GM18508 (cell line): ENCODE results near the gene CRY2.
"Not testable (repeated sequence)": the region's sequence is repeated elsewhere in the genome, so short reads cannot be mapped to it uniquely, and the experiment has no call there.

Source experiments
- ATAC-seq: cut with Tn5 transposase; IDR thresholded peaks from one replicate; pipeline ENCODE4 v1.9.1; 2021; ENCODE audit warnings: moderate number of reproducible peaks; ENCODE audit not compliant: insufficient read depth, unreplicated experiment

CRY2 gene

DNA sequence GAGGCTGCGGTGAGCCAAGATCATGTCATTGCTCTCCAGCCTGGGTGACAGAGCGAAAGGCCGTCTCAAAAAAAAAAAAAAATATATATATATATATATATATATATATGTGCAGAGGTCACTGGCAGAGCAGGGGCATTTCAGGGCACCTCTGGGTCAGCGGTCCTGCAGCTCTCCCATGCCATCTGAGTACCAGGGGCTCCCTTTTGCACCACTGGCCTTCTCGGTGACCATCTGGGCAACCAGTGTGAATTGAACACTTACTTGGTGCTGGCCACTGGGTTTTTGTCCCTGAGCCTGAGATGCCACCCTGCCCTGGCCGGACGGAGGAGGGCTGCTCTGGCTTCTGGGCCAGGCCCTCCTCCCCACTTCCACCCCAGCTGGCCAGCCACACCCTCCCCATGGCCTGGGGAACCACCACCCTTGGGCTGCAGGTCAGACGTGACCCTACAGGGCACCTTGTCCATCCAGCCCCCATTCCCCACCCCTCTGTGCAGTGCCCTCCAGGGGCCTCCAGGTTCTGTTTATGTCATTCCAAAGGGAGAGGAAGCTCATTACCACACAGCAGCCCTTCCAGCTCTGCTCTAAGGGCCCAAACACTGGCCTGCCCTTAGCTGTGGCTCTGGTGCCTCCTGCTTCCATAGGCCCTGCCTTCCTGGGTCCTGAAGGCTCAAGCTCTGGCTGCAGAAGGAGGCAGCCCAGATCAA is 48.4 kb downstream of the CRY2 start:
- no peak for ATAC-seq

DNA sequence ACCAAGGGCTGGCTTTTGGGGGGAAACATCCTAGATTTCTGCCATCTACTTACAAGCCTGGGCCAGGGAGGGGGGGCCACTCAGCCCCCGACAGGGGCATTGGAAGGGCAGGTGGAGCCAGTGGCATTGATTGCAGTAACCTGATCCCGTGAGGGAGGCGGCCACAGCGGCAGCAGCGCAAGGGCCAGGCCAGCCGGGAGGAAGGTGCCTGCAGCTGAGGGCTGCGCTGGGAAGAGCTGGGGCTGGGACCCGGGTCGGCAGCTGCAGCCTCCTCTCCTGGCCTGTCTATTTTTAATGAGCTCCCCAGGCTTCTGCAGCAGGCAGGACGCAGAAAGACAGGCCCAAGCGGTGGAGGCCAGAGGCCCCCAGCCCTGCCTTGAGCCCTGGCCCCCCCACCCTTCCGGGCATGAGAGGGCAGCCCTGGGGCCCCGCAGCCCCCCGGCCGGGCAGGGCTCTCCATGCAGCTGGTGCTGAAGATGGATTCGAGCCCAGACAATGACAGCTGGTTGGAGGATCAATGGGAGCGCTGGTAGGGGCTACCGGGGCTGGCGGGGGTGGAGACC is 49.2 kb downstream of the CRY2 start:
- ATAC-seq = no peak

DNA sequence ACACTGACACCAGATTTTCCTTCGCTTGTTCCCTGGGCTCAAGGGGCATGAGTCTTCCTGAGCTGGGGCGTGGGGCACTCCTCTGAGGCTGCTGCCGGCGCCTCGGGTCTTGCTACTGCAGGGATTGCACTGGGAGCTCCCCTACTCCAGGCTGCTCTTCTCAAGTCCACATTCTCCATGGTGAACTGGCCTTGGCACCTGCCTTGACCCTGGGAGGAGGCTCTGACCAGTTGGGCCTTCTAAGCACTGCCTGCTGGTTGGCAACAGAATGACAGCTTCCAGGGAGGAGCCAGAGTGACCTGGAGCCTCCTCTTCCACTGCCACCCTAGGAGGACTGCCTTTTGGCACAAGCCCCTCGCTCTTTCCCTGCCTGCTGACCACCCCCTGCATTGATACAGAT is 50.3 kb downstream of the CRY2 start:
- no peak for ATAC-seq

DNA sequence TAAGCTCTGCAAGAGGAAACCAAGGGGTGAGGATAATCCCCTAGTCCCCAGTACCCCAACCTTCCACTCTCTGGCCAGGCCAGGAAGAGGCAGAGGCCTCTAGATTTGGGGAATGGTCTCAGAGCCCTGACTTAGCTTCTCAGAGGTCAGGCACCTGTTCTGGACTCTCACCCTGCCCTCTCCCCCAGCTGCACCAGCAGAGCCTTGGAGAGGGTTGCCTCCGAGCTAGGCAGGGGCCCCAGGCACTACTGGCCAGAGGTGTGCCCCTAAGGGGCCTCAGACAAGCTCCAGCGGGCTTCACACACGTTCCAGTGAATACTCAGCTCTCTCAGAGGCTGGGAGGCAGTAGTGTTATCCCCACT is 51.8 kb downstream of the CRY2 start:
- no peak for ATAC-seq

DNA sequence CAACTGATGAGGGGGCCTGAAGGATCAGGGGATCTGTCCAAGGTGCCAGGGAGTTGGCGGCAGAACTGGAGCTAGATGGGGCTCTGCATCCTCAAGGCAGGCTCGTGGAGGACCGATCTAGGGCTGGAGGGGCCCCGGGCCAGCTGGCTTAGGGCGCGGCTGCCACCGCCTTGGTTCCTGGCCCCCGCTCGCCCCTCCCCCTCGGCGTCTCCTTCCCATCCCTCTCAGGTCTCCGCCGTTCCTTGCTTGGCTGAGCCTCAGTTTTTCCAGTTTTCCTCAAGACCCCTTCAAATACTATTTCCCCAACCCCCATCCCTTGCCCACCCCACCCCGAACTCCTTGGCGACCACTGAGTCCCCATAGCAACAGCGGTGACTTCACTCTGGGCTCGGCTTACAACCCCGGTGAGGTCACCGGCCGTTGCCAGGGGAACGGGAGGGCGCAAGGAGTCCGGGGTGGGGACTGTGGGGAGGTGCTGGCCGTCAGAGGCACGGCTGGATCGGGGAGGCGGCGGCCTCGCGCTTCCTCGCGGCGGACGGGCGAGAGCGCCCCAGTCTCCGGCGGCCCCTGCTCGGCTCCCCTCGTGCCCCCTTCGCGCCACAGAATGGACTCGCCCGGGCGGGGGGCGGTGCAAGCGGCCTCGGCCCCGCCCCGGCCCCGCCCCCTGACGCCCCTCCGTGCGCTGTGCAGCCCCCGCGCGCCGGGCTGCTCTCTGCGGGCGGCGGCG is 52.3 kb downstream of the CRY2 start:
- no peak for ATAC-seq

DNA sequence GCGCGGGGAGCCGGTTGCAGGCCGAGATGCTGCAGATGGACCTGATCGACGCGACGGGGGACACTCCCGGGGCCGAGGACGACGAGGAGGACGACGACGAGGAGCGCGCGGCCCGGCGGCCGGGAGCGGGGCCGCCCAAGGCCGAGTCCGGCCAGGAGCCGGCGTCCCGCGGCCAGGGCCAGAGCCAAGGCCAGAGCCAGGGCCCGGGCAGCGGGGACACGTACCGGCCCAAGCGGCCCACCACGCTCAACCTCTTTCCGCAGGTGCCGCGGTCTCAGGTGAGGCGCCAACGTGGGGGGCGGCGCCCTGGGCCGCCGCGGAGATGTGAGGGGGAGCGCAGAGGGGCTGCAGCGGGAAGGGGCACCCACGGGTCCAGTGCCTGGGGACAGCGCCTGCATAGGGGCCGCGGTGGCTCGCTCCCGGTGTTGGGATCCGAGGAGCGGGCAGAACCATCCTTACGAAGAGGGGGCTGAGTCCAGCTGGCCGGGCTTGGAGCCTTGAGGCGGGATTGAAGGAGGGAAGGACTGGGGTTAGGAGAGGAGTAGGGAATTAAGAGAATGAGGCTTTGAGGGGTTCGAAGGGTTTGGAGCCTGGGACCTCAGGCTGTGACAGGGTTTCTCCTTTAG is 53.0 kb downstream of the CRY2 start:
- not testable (repeated sequence) for ATAC-seq

DNA sequence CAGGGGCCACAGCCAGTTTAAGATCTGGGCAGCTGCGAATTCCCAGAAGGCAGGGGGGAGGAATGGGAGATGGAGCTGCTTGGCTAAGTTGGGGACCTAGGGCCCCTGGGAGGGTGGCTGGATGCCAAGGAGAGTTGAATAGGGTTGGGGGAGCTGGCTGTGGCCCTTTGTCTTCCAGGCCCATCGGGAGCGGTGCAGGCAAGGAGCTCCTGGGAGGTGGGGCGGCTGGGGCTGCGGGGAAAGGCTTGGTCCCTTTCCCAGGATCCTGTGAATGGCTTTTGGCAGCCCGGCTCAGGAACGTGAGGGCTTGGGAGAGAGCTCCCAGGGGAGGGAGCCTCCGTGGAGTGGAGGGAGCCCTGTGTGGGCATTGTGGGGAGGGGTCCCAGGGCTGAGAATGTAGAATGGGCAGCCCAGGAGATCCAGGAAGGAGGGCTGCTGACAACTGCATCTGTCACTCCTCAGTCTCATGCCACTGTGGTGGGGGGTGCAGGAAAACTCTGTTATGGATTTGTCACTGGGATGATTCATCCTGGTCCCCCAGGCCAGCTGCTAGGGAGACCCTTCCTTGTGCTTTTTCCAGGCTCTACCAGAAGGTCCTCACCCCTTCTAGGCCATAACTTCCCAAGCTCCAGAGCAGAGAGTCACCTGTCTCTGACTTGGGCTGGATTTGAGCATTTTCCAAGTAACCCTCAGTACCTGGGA is 53.8 kb downstream of the CRY2 start:
- no peak for ATAC-seq

DNA sequence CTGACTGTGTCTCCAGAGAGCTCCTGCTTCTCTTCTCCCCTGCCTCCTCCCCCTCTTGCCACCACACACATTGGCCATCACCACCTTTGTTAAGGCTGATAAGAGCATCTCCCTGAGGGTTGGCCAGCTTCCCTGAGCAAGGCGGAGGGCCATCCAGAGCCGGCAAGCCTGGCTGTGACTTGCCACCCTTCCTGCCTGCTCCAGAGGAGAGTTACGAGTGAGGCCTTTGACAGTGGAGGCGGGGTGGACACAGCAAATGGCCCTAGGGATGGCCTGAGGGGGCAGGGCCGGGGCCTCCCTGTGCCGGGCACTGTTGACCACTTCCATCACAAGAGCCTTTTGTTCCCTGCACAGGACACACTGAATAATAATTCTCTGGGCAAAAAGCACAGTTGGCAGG is 54.4 kb downstream of the CRY2 start:
- no peak for ATAC-seq

DNA sequence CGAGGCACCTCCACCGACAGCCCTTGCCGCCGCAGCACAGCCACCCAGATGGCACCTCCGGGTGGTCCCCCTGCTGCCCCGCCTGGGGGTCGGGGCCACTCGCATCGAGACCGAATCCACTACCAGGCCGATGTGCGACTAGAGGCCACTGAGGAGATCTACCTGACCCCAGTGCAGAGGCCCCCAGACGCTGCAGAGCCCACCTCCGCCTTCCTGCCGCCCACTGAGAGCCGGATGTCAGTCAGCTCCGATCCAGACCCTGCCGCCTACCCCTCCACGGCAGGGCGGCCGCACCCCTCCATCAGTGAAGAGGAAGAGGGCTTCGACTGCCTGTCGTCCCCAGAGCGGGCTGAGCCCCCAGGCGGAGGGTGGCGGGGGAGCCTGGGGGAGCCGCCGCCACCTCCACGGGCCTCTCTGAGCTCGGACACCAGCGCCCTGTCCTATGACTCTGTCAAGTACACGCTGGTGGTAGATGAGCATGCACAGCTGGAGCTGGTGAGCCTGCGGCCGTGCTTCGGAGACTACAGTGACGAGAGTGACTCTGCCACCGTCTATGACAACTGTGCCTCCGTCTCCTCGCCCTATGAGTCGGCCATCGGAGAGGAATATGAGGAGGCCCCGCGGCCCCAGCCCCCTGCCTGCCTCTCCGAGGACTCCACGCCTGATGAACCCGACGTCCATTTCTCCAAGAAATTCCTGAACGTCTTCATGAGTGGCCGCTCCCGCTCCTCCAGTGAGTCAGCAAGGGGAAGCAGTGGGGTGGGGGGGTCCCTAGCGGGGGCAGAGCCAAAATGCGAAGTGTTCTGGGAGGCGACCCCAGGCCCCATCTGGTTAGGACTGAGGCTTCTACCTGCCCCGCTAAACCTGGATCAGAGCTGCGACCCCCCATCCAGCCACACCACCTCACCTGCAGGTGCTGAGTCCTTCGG is 55.4 kb downstream of the CRY2 start:
- no peak for ATAC-seq

DNA sequence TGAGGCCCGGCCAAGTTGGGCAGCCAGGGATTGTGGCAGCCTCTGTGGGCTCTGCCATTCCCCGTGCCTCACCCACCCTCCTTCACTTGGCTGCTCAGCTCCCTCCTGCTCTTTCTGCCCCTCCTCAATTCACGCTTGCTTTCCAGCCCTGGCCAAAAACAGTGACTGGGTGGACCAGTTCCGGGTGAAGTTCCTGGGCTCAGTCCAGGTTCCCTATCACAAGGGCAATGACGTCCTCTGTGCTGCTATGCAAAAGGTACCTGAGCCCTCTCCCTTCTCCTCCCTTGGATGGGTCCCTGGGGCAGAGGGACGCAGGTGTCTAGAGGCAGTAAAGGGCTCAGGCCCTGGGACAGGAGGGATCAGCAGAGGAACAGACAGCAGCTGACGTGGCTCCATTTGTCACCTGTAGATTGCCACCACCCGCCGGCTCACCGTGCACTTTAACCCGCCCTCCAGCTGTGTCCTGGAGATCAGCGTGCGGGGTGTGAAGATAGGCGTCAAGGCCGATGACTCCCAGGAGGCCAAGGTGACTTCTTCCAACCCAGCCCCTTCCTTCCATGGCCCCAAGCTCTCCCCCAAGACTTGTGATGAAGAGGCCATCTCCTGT is 57.1 kb downstream of the CRY2 start:
- no peak for ATAC-seq

DNA sequence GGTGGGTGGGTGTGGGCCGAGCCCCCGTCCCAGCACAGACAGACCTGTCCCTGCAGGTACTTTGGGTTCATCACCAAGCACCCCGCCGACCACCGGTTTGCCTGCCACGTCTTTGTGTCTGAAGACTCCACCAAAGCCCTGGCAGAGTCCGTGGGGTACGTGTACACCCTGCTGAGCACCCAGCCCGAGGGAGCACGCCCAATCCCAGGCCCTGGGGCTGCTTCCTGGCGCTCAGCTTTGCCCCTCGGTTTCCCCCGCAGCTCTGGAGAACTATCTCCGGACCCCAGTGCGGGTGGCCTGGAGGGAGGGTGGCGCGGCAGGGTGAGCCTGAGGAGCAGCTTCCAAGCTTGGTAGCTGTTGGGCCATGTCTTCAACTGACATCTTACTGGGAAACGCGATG is 57.8 kb downstream of the CRY2 start:
- ATAC-seq = no peak

DNA sequence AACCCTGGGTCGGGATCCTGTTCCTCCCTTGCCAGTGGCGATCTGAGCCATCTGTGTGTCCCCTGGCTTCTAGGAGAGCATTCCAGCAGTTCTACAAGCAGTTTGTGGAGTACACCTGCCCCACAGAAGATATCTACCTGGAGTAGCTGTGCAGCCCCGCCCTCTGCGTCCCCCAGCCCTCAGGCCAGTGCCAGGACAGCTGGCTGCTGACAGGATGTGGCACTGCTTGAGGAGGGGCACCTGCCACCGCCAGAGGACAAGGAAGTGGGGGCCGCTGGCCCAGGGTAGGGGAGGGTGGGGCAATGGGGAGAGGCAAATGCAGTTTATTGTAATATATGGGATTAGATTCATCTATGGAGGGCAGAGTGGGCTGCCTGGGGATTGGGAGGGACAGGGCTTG is 58.3 kb downstream of the CRY2 start:
- ATAC-seq = not testable (repeated sequence)

DNA sequence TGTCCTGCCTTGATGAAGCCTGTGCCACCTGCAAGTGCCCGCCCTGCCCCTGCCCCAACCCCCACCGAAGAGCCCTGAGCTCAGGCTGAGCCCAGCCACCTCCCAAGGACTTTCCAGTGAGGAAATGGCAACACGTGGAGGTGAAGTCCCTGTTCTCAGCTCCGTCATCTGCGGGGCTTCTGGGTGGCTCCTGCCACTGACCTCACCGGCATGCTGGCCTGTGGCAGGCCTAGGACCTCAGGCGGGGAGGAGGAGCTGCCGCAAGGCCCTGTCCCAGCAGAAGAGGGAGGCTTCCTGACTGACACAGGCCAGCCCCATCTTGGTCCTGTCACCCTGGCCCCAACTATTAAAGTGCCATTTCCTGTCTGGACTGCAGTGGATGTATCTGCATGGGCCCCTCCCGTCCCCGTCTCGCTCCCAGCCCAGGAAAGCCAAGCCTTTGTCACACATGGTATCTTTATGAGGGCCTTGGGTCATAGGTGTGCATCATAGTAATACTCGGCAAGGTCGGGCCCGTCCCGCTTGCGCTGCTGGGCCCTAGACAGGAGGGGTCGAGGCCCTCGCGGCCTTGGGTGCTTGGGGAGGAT is 58.9 kb downstream of the CRY2 start:
- no peak for ATAC-seq

DNA sequence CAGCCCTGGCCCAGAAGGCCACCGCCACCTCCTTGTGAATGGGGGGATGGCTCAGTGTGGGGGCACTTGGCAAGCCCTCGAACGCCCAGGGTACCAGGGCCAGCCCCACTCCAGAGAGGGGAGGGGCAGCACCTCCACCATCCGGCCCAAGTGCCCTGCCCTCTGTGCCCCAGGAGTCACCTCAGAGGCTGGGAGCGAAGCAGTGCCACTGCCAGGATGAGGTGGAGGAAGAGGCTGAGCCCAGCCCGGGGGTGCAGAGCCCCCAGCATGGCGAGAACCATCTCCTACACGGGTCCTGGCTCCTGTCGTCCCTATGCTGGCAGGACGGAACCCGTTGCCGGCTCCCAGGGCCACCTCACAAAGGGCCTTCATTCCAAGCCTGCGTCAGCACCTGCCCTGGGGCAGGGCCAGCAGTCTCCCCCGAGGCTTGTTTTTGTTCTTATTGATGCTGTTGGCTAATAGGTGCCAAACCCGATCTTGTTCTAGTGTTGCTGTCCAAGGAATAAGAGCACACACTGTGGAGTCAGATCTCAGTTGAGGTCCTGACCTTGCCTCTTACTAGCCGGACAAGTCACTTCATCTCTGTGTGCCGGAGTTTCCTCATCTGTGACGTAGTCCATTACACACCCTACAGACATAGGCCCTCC is 59.8 kb downstream of the CRY2 start, which contains the start of gene FREY1:
FREY1 (minus strand) TSS at position 307 of the 647 bp plus-strand sequence; CDS start at position 281, 26 bp downstream.
- no peak for ATAC-seq

DNA sequence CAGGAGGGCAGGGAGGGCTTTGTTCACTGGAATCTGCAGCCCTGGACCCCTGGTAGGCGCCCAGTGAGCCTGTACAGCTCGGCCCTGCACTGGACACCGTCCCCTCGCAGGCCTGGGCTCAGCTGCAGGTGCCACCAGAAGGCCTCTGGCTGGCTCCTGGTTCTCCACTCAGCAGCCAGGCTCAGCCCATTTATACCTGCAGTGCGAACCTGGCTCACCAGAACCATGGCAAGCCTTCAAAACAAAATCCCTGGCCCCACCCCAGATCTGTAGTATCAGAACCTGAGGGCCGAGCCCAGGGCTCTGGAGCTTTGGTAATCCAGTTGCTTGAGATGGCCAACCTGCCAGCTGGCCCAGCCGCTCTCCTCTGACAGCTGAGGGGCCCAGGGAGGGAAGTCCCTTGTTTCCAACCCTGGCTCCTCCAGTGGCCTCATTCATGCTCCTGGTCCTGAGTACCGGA is 60.7 kb downstream of the CRY2 start:
- no peak for ATAC-seq

DNA sequence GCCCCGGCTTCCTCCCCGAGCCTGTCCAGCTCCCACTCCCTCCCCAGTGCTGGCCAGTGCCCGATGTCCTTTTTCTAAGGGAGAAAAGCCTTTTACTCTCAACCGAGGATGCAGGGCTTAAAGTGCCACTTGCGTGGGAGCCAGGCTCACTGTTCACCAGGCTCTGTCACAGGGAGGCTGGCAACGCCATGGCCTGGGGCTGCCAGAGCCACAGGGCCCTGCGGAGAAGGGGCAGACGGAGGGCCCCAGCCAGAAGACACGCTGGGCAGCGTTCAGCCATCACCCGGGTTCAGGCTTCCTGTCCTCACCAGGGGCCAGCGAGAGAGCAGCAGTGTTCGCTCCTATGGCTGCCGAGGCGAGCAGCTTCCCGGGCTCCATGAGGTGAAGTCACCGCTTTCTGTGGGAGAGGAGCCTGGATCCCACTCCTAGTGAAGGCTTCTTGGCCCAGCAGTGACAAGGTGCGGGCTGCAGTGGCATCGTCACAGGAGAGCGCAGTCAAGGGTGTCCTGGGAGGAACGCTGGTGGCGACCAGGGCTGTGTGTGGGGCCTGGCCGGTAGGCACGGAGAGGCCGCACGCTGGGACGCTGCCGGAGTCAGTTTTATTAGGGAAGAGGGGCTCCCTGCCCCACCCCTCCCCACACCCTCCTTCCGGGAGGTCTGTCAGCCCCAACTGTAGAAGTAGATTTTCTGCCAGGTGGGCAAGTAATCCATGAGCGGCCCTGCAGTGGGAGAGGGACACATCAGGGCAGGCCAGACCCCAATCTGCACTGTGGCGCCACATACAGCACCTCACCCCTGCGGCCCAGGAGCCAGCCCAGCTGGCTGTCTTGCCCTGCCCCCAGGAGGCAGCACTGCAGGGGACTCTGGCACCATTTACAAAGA is 62.6 kb downstream of the CRY2 start:
- no peak for ATAC-seq

DNA sequence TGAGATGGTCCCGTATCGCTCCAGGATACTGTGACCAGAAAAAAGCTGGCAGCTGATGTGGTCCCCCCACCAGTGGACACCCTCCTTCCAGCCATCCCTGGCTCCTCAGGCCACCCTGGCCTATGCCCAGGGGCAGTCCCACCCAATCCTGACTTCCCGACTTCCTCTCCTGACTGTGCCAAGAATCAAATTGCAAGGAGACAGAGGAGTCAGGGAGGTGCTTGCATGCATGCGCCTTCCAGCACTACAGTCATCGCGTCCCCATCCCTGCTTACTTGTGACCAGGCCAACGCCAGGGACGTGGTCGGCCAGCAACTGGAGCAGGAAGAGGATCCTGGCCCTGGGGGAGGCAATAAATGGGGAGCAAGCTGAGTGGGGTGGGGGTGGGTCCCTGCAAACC is 63.3 kb downstream of the CRY2 start:
- ATAC-seq = no peak
